ENCODE data around the gene LZTR1. TPM values are rescaled to one million over a fixed set of nuclear protein-coding genes. Genes with fewer than 3 reads are reported as not detected.
"Not testable (repeated sequence)": the region's sequence is repeated elsewhere in the genome, so short reads cannot be mapped to it uniquely, and the experiment has no call there.

The LZTR1 gene
- total RNA-seq, 1 donor from 2014 or later, result 56.7 TPM

- intact Hi-C loops (cut with DNase I), result no loop called here
- TF ChIP-seq CTCF (IDR thresholded peaks at IDR 0.05), result no peak
- Histone ChIP-seq H3K27ac (no peak overlapping the region), H3K4me1 (peaks cover 27% of the 10 kb centered on the region), H3K27me3 (no peaks in the 10 kb centered on the region), H3K36me3 (peaks cover 35% of the 10 kb centered on the region), H3K9me3 (no peaks in the 10 kb centered on the region), H3K4me3 (no peak overlapping the region)
- DNase-seq (no peak), ATAC-seq (no peak)
Measured at GRCh38 chr22:20999350-21000206, 17.5 kb downstream of the LZTR1 start.

GRCh38 chr22:21000207-21000986 lies 18.3 kb downstream of the LZTR1 start:
- peak overlapping the region; percentile 100 for H3K27ac ChIP-seq
- no peak for TF ChIP-seq CTCF (IDR thresholded peaks at IDR 0.05)
- ATAC-seq (no peak), DNase-seq (no peak)
- peak overlapping the region; percentile 89 for H3K4me3 ChIP-seq
- H3K9me3 ChIP-seq, result no peaks in the 10 kb centered on the region
- H3K4me1 ChIP-seq, result peaks cover 27% of the 10 kb centered on the region
- no peaks in the 10 kb centered on the region for H3K27me3 ChIP-seq
- intact Hi-C loops (cut with DNase I), result no loop called here
- H3K36me3 ChIP-seq, result peaks cover 35% of the 10 kb centered on the region

- Histone ChIP-seq H3K9me3 (no peaks in the 10 kb centered on the region), H3K27ac (peak overlapping the region; percentile 100), H3K4me1 (peaks cover 27% of the 10 kb centered on the region), H3K4me3 (peak overlapping the region; percentile 89), H3K36me3 (peaks cover 30% of the 10 kb centered on the region), H3K27me3 (no peaks in the 10 kb centered on the region)
- DNase-seq (no peak), ATAC-seq (no peak)
- intact Hi-C loops (cut with DNase I), result no loop called here
- TF ChIP-seq CTCF (IDR thresholded peaks at IDR 0.05), result no peak
Measured at GRCh38 chr22:21000987-21001600, 19.0 kb downstream of the LZTR1 start.

- no peaks in the 10 kb centered on the region for H3K27me3 ChIP-seq
- H3K27ac ChIP-seq, result peak within 1 kb of the TSS; percentile 100
- DNase-seq, result peak; percentile 99
- H3K9me3 ChIP-seq, result no peaks in the 10 kb centered on the region
- no peak for TF ChIP-seq CTCF (IDR thresholded peaks at IDR 0.05)
- peak within 1 kb of the TSS; percentile 89 for H3K4me3 ChIP-seq
- intact Hi-C loops (cut with DNase I), result no loop called here
- H3K36me3 ChIP-seq, result peaks cover 26% of the 10 kb centered on the region
- H3K4me1 ChIP-seq, result peaks cover 27% of the 10 kb centered on the region
- peak; percentile 96 for ATAC-seq
Measured at GRCh38 chr22:21001601-21002325, 19.7 kb downstream of the LZTR1 start, which contains the start of gene THAP7. Gene THAP7, minus strand, starts transcription at chr22:21002118. Its CDS starts 207 bp downstream, at chr22:21001911.

GRCh38 chr22:21003782-21004181 lies 21.7 kb downstream of the LZTR1 start:
- Histone ChIP-seq H3K36me3 (peaks cover 14% of the 10 kb centered on the region), H3K4me3 (no peak overlapping the region), H3K9me3 (no peaks in the 10 kb centered on the region), H3K27me3 (no peaks in the 10 kb centered on the region), H3K4me1 (peaks cover 27% of the 10 kb centered on the region), H3K27ac (no peak overlapping the region)
- intact Hi-C loops (cut with DNase I), result no loop called here
- no peak for TF ChIP-seq CTCF (IDR thresholded peaks at IDR 0.05)
- ATAC-seq, result no peak
- DNase-seq, result no peak

GRCh38 chr22:21009208-21009607 lies 27.1 kb downstream of the LZTR1 start:
- DNase-seq; H3K4me1 ChIP-seq; H3K4me3 ChIP-seq; H3K9me3 ChIP-seq; H3K27me3 ChIP-seq; H3K36me3 ChIP-seq; H3K27ac ChIP-seq; intact Hi-C loops (cut with DNase I); ATAC-seq: not testable (repeated sequence)
